Left renal cortex interstitium (tissue), 4 donors: ENCODE measurements around the gene GCLM. TPM values are rescaled to one million over a fixed set of nuclear protein-coding genes. Genes with fewer than 3 reads are reported as not detected.
"Not testable (repeated sequence)": the region's sequence is repeated elsewhere in the genome, so short reads cannot be mapped to it uniquely, and the experiment has no call there.

ENCODE experiments used
- DNase-seq, 4 donors: peaks; one replicate each; pipeline ENCODE4 v3.0.0-alpha.2; 2013; ENCODE audit warnings: low read depth in 4 of 4, low spot score in 2 of 4, missing footprints in 1 of 4
- polyA plus RNA-seq, 4 donors: library from polyadenylated mRNA; unstranded; fragments of 120-200 nt; gene quantifications; one replicate each; pipeline ENCODE4 v1.2.1, GENCODE V29; 2013; ENCODE audit not compliant: insufficient read length in 4 of 4

GCLM gene
- polyA plus RNA-seq, 4 donors: 9.3 to 13.8 (median 11.1) TPM

GRCh38 chr1:93899543-93900207 lies 9.6 kb downstream of the GCLM start:
- no peak for DNase-seq

GRCh38 chr1:93888900-93889299 lies 20.3 kb downstream of the GCLM start:
- no peak for DNase-seq

DNA sequence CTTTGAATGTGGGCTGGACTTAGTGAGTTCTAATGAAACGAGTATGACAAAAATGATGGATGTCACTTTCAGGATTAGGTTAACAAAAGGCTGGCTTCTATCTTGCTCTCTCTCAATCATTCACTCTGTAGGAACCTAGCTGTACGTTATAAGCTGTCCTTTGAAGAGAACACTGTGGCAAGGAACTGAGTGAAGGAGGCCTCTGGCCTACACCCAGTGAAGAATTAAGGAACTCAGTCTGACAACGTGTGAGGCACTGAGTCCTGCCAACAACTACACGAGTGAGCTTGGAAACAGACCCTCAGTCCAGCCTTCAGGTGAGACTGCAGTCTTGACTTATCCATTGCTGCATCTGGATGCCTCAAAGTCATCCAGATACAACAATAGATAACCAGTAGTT lies 27.0 kb downstream of the GCLM start:
- DNase-seq: no peak

DNA sequence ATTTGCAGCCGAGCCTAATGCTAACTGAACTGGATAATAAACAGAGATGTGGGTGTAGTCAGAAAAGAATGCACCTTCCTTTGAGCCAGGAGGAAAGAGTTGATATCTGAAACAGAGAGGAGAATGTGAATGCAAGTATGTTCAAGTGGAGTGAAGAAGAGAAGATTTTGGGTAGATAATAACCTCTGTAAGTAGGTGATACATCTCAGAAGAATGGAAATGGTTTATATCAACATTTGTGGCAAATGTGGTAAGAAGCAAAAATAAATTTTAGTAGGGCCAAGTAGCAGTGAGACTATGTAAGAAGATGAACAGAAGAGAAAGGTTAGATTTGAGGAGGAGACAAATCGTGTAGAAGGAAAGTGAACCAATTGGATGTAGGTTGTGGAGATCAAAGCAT lies 28.5 kb downstream of the GCLM start:
- DNase-seq: no peak

GRCh38 chr1:93878889-93879586 lies 30.2 kb downstream of the GCLM start, which contains the start of gene DNTTIP2:
TSS of gene DNTTIP2 (minus strand) at chr1:93879206. CDS start at chr1:93879148, 58 bp downstream.
- peak; percentile 89 to 97 (median 90) for DNase-seq

DNA sequence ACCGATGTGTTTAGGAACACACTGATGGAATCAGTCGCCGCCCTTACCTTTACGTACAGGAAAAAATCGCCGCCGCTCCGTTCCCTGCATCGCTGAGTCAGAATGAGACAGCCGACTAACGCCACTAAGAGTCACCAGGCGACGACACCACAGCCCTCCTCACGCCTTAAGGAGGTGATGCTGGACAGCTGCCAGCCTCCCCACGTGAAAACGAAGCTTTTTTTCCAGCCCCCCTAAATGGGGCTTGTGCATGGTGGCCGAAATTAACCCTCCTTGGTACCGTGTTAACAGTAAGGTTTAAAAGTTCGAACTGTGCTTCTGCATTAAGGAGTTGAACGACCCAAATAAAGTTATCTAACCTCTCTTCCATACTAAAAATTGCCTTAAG lies 30.7 kb downstream of the GCLM start:
- DNase-seq: peak in 2 of 4 donors; percentile 0 to 1

DNA sequence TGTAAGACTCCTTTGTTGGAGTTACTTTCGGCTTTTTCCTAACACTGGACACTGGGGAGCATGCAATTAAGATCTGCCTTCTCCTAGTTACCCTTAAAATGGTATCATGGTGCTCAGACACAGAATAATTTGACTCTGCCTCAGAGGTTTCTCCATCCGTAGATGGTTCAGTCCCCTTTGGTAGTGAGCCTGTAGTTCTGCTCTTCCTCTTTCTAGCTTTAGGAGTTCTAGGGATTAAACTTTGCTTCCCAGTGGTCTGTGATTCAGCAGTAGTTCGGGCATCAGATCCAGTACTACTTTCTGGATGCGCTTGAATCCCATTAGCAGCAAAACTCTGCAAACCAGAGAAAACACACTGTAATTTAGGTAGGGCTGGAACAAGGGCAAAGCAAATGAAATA lies 31.7 kb downstream of the GCLM start:
- DNase-seq: no peak

DNA sequence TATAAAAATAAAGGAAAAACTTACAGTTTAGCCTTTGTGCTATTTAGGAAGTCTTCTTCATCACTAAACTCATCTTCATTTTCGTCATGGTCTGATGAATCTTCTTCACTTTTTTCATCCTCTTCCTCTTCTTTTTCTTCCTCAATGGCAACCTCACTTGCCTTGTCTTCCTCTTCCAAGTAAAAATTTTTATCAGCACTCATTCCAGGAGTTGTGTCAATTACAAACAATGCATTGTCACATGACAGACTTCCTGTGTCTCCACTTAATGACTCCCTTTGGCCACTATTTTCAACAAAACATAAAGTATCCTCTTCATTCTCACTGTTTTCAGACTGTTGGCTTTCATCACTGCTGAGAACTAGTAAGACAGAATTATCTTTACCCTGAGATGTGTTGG lies 33.0 kb downstream of the GCLM start:
- no peak for DNase-seq

DNA sequence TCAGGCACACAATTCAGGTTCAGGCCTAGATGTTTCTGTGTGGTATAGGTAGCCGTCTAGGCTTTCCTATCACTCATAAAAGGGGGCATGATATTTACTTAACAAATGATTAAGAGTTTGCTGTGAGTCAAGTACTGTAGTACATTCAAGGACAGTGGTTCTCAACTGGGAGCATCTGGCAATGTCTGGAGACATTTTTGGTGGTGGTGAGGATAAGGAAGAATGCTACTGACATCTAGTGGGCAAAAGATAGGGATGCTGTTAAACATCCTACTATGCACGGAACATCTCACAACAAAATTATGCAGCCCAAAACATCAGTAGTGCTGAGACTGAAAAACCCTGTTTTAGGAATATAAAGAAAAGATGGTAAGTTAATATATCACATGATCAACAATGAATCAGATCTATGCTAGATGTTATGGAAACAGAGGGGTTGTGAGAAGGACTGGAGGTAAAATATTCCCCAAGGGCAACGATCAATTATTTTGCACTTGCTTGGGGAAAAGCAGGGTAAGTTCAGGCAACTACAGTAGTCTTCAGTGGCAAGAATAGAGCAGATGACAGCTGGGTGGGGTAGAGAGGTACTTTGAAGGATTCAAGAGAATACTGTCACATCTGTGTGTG lies 35.1 kb downstream of the GCLM start:
- peak in 1 of 4 donors; percentile 4 for DNase-seq

GRCh38 chr1:93871366-93871765 lies 37.9 kb downstream of the GCLM start:
- DNase-seq: no peak

GRCh38 chr1:93869653-93870052 lies 39.6 kb downstream of the GCLM start:
- no peak for DNase-seq

DNA sequence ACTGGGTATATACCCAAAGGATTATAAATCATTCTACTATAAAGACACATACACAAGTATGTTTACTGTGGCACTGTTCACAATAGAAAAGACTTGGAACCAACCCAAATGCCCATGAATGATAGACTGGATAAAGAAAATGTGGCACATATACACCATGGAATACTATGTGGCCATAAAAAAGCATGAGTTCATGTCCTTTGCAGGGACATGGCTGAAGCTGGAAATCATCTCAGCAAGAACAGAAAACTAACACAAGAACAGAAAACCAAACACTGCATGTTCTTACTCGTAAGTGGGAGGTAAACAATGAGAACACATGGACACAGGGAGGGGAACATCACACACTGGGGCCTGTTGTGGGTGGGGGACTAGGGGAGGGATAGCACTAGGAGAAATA lies 40.7 kb downstream of the GCLM start:
- not testable (repeated sequence) for DNase-seq

GRCh38 chr1:93865253-93865652 lies 44.0 kb downstream of the GCLM start:
- DNase-seq: no peak

- DNase-seq: no peak
Measured at GRCh38 chr1:93864175-93864574, 45.1 kb downstream of the GCLM start.

DNA sequence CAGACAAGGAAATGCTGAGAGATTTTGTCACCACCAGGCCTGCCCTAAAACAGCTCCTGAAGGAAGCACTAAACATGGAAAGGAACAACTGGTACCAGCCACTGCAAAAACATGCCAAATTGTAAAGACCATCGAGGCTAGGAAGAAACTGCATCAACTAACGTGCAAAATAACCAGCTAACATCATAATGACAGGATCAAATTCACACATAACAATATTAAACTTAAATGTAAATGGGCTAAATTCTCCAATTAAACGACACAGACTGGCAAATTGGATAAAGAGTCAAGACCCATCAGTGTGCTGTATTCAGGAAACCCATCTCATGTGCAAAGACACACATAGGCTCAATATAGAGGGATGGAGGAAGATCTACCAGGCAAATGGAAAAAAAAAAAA lies 51.6 kb downstream of the GCLM start:
- DNase-seq: not testable (repeated sequence)

DNA sequence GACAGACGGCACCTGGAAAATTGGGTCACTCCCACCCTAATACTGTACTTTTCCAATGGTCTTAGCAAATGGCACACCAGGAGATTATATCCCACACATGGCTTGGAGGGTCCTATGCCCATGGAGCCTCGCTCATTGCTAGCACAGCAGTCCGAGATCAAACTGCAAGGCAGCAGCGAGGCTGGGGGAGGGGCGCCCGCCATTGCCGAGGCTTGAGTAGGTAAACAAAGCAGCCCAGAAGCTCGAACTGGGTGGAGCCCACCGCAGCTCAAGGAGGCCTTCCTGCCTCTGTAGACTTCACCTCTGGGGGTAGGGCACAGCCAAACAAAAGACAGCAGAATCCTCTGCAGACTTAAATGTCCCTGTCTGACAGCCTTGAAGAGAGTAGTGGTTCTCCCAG lies 53.2 kb downstream of the GCLM start:
- DNase-seq: not testable (repeated sequence)

- no peak for DNase-seq
Measured at GRCh38 chr1:93853940-93854339, 55.3 kb downstream of the GCLM start.

DNA sequence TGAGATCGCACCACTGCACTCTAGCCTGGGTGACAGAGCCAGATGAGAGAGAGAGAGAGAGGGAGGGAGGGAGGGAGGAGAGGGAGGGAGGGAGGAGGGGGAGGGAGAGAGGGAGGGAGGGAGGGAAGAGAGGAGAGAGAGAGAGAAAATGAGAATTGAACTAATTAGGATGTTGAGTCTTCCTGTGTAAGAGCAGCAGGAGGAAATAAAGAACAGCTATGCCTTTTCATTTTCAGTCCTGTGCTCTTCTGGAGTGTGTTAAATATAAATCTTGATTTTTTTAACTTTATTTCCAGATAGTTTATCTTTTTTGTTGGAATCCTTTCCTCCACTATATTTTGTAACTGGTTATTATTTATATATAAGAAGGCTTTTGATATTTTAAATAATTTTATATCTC lies 57.4 kb downstream of the GCLM start:
- no peak for DNase-seq

DNA sequence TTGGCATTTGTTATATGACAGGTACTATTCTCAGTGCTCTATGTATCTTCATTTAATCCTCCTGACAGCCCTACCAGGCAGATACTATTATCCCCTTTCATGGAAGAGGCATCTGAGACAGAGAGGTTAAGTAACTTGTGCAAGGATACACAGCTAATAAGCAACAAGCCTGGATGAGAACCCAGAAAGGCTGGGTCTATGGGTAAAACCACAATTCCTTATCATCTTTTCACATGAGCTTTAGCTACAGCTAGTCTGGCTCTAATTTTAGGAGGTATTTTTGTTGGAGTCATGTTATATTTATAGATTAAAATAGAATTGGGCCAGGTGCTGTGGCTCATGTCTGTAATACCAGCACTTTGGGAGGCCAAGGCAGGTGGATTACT lies 57.9 kb downstream of the GCLM start:
- DNase-seq: no peak

DNA sequence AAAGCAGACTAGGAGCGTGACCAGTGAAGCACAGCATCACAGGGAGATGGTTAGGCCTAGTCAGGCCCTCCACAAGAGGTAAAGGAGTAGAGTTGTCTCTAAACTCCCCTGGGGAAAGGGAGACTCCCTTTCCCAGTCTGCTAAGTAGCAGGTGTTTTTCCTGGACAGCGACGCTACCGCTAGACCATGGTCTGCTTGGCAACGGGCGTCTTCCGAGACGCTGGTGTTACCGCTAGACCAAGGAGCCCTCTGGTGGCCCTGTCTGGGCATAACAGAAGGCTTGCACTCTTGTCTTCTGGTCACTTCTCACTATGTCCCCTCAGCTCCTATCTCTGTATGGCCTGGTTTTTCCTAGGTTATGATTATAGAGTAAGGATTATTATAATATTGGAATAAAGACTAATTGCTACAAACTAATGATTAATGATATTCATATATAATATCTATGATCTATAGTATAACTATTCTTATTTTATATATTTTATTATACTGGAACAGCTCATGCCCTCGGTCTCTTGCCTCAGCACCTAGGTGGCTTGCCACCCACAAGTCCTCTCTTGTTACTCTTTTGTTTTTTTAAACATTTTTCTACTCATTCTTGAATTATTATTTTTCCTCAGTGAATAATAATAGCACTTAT lies 58.4 kb downstream of the GCLM start:
- DNase-seq: peak in 1 of 4 donors; percentile 4

DNA sequence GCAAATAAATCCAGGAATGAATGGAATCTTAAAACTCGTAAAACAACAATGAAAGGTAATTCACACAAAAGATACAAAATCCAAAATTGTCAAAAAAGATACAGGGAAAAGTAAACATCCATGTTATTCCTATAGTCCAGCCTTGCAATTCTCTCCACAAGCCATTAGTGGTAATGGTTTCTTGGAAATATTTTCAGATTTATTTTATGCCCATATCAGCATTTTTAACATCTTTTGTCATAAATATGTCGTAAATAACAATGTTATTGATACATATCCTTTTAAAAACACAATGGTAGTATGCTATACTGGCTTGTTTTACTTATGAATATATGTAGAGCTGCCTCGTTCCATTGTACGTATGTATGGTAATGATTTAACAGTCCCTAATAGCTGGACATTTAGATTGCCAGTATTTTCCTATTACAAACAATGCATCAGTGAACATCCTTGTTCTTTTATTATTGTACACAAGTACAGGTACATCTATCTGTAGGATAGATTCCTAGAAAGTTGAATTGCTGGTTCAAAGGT lies 60.8 kb downstream of the GCLM start:
- DNase-seq: no peak
